HG02610 (cell line): Measurements from ENCODE around the gene CACNA1D.

ENCODE experiments used
- ATAC-seq: cut with Tn5 transposase; IDR thresholded peaks from one replicate; pipeline ENCODE4 v1.9.1; 2021; ENCODE audit warnings: mild to moderate bottlenecking, moderate library complexity; ENCODE audit not compliant: unreplicated experiment

The CACNA1D gene

DNA sequence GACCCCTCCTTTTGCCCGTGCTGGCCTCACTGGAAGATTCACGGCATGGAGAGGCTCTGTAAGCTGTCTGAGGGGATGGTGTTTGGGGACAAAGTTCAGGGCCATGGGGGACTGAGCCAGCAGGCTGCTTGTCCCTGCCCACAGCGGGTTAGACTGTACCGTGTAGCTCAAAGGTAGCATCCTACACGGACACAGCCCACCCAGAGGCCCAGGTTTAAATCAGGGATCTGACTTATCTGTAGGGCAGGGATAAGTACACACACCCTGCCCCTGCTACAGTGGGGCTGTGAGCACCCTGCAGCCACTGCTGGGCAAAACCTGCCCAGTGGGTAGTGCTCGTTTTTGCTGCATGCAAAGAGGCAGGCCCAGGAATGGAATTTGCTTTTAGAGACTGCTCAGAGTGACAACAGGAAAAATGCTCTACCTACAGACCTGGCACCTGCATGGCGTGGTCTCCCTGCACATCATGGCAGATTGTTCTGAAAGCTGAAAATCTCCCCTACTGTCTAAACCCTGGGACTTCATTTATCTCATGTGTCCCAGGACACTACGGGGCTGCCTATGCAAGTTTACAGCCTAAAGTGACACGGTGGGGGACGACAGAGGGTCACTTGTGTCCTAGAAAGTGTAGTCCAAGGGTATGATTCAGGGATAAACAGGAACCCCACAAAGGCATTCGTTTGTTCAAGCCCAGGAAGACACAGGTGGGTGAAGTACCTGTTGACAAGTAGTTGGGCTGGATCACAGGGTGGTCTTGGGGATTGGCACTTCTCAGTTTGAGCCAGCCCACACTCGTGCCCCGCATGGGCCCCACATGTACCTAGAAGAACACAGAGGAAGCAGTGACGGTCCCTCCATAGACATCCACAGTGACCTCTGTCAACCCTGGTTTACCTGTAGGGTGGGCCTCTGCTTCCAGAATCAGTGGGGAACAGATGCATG lies 324.1 kb downstream of the CACNA1D start:
- no peak for ATAC-seq

DNA sequence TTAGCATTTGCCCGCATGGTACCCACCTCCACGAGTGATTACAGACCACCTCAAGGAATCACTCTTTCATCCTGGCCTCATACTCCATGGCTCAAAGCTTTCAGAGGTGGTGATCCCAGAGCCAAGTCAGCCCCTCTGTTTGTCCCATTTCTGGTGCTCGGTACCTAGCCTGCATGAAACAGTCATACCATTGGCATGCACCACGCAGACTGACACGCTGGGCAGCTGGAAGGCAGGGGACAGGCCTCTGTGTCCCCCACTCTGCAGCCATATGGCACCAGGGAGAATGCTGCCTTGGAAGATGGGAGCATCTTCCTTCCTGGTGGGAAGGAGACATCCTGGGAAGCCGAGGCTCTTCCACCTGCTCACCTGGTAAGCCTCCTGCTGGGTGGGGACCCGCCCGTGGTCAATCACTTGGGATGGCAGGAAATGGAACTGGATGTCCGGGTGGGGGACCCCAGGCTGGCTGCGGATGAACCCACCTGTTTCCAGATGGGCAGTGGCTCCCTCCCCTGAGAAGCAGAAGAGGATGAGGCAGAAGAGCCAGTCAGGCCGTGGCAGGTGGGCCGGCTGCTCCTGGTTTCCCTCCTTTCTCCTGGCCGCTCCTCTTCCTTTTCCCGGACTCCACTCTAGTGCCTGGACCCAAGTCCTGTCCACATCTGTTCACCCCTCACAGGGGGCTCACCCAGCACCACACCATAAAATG lies 324.9 kb downstream of the CACNA1D start:
- no peak for ATAC-seq

DNA sequence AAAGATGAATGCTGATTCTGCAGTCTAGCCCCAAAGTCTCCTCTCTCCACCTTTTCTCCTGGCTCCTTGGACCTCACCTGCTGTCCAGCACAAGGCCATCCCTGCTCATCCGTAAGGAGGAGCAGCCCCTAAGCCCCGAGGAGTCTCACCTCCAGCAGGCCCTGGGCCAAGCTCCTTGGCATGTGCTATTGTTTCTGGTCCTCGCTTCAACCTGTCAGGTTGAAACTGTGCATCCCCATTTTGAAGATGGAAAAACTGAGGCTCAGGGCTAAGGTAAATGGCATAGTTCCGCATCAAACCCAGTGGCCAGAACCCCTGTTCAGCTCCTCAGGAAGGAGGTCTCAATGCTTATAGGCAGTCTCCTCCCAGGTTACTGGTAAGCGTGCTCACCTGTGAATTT lies 325.7 kb downstream of the CACNA1D start:
- no peak for ATAC-seq

DNA sequence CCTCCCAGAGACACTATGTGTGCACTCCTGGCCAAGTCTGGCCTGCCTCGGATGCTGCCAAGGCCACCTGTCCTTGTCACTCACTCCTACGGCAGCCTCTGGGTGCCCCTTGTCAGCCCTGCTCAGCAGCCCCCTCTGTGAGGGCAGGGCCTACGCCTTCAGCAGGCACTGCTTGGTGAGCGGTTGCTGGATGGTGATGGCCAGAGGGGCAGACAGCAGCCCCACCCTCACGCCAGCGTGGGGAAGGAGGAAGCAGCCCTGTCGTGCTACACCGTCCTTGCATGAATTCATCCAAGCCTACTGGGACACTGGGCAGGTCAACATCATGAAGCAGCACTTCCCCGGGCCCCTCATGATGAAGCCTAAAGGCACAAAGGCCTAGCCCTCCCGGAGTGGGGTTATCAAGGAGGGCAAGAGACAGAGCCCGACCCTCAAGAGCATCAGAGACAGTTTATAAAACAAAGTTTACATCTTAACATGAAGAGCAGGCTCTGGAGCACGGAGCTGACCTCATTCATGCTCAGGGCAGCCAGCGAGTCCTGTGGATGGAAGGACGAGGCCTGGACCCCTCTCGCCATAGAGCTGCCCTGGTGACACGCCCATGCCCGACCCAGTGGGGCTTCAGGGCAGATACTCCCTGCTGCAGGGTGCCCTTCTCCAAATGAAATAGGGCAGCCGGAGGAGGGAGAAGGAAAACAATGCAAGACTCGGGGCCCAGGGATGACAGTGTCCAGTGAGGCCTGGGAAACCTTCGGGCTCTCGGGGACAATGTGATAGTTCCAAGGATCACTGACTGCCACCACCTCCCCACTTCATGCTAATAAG lies 326.6 kb downstream of the CACNA1D start:
- ATAC-seq = no peak

DNA sequence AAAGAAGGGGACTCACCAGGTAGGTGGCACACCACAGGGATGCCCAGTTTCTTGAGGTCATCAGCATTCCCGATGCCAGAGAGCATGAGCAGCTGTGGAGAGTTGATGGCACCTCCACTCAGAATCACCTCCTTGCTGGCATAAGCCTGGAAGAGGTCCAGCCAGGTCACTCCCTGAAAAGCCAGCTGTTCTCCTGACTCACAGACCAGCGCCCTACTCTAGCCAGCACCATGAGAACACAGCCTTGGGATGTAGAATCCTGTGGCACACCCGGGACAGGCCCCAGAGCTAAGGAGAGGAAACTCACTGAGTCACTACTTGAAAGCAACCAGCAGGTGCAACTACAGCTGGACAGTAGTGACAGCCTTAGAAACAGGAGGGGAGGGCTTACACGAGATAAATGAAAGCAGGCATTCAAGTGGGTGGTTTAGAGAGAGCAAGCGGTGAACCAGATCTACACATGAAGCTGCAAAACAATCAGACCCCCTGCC lies 327.3 kb downstream of the CACNA1D start:
- no peak for ATAC-seq

DNA sequence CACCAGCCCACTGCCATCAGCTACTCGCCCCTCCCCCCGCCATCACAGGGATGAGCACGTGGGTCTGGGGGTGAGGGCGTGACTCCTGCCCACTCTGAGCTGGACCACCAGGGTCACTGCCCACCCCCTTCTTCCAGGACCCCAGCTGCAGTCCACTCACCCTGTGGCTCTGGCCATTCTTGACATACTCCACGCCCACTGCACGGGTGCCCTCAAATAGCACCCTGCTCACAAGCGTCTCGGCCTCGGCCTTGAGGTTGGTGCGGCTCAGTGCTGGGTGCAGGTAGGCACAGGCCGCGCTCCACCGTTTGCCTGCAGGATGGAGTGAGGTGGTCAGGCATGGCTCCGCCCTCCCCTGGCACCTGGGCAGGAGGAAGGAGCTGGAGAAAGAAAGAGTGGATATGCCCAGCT lies 327.9 kb downstream of the CACNA1D start:
- no peak for ATAC-seq

DNA sequence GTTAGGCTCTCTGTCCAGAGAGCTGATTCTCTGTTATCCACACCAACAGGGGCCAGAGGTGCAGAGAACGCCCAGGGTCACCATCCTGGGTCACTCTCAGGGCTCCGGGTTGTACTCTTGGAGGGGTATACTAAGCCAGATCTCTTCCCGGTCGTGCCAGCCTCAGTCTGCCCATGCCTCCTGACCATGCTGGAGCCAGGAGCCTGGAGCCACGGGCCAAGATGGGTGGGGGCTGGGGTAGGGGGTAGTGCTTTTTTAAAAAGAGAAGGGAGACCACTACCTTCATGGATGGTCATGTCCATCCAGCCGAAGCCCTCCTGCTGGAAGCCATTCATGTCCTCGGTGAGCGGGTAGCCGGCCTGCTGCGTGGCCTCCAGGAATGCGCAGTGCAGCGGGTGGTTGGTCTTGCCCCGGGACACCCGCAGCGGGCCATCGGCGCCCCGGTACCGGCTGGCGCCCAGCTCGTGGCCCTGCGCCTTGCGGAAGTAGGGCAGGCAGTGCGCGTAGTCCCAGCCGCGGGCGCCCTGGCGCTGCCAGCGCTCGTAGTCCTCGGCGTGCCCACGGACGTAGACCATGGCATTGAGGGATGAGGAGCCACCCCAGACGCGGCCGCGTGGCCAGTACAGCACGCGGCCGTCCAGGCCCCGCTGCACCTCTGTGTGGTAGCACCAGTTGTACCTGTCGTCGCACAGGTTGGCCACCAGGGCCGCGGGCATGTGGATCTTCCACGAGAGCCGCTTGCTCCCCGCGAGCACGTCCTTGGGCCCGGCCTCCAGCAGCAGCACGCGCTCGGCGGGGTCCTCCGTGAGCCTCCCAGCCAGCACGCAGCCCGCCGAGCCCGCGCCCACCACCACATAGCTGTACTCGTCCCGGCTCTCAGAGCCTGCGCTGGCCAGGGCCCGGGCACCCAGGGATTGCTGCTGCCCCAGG lies 328.9 kb downstream of the CACNA1D start:
- ATAC-seq = no peak

DNA sequence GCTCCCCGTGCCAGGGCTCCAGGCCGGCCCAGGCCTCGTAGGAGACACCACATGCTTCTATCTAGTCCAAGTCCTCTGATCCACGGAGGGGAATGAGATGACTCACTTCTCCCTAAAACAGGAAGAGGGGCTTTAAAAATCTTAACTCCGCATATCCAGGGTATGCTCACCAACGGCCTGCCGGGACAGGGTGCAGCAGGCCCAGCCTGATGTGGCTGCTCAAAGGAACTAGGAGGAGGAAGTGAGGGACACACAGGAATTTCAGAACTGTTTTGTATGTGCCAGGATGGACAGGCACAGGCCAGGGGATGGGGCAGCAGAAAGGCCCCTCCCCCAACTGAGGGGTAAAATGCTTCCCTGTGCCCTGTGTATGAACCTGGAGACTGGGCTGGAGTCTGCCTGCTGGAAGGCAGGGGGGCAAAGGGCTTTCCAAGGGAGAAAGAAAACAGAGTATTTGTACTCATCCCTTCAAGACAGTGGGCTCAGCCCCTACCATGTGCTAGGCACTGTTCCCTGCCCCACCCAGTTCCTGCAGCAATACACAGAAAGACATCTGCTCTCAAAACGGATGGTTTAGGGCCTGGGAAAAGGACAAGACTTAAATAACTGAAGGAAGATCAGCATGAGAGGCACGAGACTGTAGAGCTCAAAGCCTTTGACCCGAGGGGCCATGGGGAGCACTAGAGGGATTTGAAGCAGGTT lies 329.7 kb downstream of the CACNA1D start:
- ATAC-seq = no peak

DNA sequence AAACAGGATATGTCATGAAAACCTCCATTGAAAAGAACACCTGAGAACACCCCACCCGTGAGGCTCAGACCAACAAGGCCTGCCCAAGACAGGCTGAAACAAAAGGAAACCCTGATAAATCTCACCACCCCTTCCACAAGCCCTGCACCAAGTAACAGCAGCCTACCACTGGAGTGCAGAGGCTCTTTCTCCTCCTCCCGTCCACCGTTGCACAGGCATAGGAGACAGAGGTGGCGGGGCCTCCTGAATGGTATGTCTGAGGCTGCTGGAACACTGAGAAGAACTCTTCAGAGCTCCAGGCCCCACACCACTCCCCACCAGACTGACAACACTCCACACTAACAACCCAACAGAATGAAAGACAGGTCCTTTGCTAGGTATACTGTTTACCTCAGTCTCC lies 330.4 kb downstream of the CACNA1D start:
- no peak for ATAC-seq

DNA sequence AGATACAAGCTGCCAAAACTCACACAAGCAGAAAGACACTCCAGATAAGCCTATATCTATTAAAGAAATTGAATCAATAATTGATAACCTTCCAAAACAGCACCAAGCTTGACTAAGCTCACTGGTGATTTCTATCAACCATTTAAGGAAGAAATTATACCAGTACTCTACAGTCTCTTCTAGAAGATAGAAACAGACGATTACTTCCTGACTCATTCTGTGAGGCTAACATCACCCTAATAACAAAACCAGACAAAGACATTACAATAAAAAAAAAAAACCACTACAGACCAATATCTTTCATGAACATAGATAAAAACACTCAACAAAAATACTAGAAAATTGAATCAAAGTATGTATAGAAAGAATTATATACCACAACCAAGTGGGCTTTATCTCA lies 331.6 kb downstream of the CACNA1D start:
- no peak for ATAC-seq

DNA sequence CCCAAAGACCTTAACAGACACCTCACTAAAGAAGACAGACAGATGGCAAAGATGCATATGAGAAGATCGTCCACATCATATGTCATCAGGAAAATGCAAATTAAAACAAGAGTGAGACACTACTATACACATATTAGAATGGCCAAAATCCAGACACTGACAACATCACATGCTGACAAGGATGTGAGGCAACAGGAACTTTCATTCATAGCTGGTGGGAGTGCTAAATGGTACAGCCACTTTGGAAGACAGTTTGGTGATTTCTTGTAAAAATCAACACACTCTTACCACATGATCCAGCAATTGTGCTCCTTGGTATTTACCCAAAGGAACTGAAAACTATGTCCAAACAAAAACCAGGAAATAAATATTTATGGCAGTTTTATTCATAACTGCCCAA lies 334.2 kb downstream of the CACNA1D start:
- no peak for ATAC-seq

DNA sequence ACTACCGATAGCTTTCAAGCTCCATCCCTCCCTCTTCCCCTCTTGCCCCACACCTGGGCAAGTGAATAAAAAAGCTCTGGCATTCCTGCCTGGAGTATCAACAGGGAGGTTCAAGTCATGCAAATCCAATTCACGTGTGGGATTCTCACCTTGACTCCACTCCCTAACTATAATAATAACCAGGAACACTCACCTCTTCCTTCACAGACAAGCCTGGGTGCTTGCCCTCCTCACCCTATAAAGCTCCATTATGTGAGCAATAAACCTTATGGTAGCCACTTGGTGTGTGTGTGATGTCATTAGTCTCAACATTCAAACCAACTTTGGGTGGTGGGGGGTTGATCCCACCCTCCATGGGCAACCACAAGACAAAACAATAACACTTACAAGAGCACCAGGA lies 335.2 kb downstream of the CACNA1D start:
- ATAC-seq = no peak

DNA sequence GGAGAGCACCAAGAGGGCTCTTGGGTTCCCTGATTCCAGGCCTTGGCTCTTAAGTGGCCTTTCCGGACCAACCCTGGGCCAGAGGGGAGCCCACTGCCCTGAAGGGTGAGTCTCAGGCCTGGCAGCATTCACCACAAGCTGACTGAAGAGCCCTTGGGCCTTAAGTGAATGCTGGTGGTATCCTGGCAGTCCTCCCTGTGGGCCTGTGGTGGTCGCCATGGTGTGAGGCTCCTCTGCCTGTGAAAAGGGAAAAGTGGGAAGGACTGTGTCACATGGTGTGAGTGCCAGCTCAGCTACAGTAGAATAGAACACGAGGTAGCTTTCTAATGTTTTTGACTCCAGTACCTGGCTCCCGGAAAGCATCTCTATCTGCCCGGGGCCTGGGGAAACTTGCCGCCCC lies 336.5 kb downstream of the CACNA1D start:
- no peak for ATAC-seq

DNA sequence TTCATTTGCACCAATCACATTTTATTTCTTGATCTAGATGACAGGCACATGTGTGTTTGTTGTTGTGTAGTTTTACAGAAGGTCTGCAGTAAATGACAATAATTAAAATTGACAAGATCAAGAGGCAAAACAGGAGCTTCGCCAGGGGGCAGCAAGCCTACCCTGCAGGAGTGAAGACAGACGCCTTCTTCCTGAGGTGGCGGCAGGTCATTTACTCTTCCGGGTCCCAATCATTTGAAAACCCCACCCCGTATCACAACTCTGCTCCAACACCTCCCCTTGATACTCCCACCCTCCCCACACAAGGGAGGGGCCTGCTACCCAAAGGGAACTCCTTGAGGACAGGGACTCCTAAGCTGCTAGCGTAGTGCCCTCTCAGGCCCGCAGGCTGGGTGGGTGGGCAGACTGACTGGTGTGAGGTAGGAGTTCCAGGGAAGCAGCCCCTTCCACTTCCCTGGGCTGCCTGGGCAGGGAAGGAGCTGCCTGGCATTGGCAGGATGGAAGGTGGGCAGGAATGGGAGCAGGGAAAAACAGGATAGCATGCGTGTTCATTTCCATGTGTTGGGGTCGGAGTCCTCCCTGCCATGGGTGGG lies 338.7 kb downstream of the CACNA1D start:
- no peak for ATAC-seq

DNA sequence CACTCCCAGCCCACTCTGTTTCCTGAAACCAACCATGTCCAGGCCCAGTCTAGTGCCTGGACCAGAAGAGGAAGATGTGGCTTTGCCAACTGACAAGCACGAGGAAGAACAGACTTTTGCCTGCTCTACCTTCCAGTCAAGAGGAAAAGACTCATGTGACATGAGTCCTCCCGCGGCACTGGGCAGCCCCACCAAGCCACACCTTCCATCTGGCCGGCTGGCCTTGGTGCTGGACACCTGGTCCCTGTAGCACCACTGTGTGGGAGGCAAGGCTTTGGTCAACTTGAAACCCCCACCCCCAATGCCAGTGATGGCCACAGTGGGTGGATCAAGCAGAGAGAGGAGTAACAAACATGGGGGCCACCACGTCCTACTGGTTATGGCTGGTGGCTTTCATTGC lies 339.3 kb downstream of the CACNA1D start:
- no peak for ATAC-seq

DNA sequence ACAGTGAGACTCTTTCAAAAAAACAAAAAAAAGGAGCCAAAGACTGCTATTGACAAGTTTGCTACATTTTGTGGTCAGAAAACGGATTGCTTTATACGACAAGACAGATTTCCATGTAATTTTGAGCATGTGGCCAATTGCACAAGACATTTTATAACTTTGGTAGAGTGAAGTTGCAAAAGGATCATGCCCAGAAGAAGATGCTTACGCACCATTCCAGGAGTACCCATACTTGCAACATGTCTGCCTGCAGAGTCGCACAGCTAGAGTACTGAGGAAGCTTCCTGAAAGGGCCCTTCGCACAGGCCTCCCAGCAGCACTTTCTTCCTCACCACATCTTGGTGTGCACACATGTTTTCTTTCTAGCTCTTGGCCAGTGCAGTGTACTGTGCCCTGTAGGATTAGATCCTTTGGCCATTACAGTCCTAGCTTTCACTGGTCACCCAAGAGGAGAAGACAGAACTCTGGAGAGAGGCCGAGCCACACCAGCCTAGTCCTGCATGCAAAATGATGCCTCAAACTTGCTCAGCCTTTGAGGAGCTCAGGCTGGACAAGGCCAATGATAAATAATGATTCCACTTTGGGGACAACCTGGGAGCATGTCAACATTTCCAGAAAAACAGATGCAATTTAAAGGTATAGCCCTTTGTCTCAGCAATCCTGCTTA lies 340.2 kb downstream of the CACNA1D start:
- no peak for ATAC-seq

DNA sequence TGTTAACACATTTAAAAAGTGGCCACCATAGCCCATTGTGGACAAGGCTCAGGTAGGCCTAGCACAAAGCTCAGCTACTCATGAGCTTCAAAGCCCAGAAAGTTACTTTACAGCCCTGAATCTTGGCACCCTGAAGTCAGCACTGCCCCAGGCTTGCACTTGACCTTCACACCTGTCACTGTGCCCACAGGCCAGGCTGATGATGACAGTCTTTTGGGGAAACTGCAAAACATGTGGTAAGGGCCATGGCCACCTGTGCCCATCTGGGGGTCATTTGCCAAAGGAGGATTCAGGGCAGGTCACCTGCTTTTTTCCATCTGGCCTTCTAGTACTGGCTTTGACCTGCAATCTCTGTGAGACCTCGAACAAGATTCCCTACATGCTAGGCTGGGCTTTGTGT lies 340.8 kb downstream of the CACNA1D start:
- ATAC-seq = no peak

DNA sequence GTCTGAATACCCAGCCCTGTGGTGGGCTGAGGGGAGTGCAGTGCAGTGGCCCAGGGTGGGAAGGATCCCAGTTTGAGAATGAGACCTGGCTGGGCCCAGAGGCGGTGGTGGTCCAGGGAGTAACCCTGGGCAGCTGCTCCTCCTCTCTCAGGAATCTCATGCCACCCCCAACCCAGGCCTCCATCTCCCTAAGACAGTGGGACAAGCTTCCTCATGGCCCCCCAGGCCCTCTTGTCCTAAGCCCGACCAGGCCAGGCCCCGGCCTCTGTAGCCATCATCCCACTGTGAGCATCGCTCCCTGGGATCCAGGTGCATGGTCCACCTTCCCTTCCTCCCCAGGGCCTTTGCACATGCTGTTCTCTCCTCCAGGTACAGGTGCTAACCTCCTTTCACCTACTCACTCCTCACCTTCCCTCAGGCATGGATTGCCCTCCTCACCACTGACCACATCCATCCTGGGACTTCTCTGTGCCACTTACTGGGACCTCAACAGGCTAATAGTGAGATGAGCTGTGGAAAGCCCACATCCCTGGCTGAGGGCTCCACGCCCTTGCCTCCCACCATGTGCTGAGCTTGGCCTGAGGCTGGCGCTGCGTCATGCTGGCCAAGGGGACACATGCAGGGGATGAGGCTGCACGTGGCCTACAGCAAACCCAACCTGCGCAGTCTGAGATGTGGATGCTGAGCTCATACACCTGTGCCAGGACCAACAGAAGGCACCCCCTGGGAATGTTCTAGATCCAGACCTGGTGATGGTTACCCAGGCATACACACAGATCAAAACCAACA lies 341.9 kb downstream of the CACNA1D start:
- no peak for ATAC-seq
